ENCODE measurements around the gene IL20RA. TPM values are rescaled to one million over a fixed set of nuclear protein-coding genes. Genes with fewer than 3 reads are reported as not detected.

IL20RA gene
- total and polyA plus RNA-seq, 2 donors (not counting 3 experiments of a cell fraction or from before 2014, with no cell fraction given): not detected

- no TSS peak for BruUV-seq (replicated peaks)
- POLR2A ChIA-PET: interaction anchor here (0.7 kb wide), 1 partner anchor 53 kb away, joined by 10 read pairs; no protein-coding TSS in a partner anchor
- Histone ChIP-seq H4K20me1 (replicated peaks; ENCODE audit: control insufficient read depth, extremely low read depth, insufficient read depth, low read length) (no peaks in the 10 kb centered on the region), H3K4me2 (ENCODE audit: insufficient read depth, low read length) (no peak overlapping the region), H3K27ac (ENCODE audit: insufficient read depth, low read depth, low read length) (no peak overlapping the region), H3K9me3 (replicated peaks; ENCODE audit: control insufficient read depth, insufficient read depth, low read length) (no peaks in the 10 kb centered on the region), H3K9ac (replicated peaks; ENCODE audit: extremely low read depth, insufficient read depth, low read length) (no peak overlapping the region), H3K27me3 (ENCODE audit: control insufficient read depth in 2 of 2, insufficient read depth in 2 of 2, low read length in 2 of 2) (peaks cover 1 to 7% of the 10 kb centered on the region in 2 experiments), H2AFZ (ENCODE audit: low read depth, low read length) (no peak overlapping the region), H3K4me3 (replicated peaks in 1 of 3; ENCODE audit: insufficient read depth in 1 of 3, low read depth in 1 of 3, low read length in 3 of 3) (no peak overlapping the region), H3K36me3 (ENCODE audit: control insufficient read depth in 2 of 2, extremely low read depth in 1 of 2, insufficient read depth in 2 of 2, low read length in 2 of 2) (no peaks in the 10 kb centered on the region), H3K4me1 (ENCODE audit: control insufficient read depth, extremely low read depth, insufficient read depth, low read length) (no peaks in the 10 kb centered on the region), H3K9me1 (replicated peaks; ENCODE audit: control insufficient read depth, extremely low read depth, insufficient read depth, low read length) (no peaks in the 10 kb centered on the region), H3K79me2 (ENCODE audit: control insufficient read depth, insufficient read depth, low read length) (no peaks in the 10 kb centered on the region)
- no peak for TF ChIP-seq JUN (IDR thresholded peaks at IDR 0.05; ENCODE audit: borderline replicate concordance, insufficient read depth, insufficient read length, low read depth)
- TF ChIP-seq EZH2 (IDR thresholded peaks at IDR 0.05; ENCODE audit: borderline replicate concordance, low read depth, low read length, severe bottlenecking): no peak
- DNase-seq (ENCODE audit: low read depth, low spot score): no peak
- CTCF ChIA-PET: no interaction called here
- FAIRE-seq: no peak
- dilution Hi-C loops (cut with MboI; ENCODE audit: extremely low pct_ligation_motif_present, low sequenced_read_pairs) (no loop called here), intact Hi-C loops (cut with micrococcal nuclease) (no loop called here)
Measured at GRCh38 chr6:136982928-136983327, 61.8 kb downstream of the IL20RA start.

- no peak for FAIRE-seq
- ChIA-PET POLR2A (no interaction called here), CTCF (no interaction called here)
Measured at GRCh38 chr6:136980070-136980469, 64.7 kb downstream of the IL20RA start.

More at GRCh38 chr6:136980070-136980469, 64.7 kb downstream of the IL20RA start:
- dilution Hi-C loops (cut with MboI; ENCODE audit: extremely low pct_ligation_motif_present, low sequenced_read_pairs) (no loop called here), intact Hi-C loops (cut with micrococcal nuclease) (no loop called here)
- Histone ChIP-seq H3K36me3 (ENCODE audit: control insufficient read depth in 2 of 2, extremely low read depth in 1 of 2, insufficient read depth in 2 of 2, low read length in 2 of 2) (no peaks in the 10 kb centered on the region), H3K9me3 (replicated peaks; ENCODE audit: control insufficient read depth, insufficient read depth, low read length) (no peaks in the 10 kb centered on the region), H3K27ac (ENCODE audit: insufficient read depth, low read depth, low read length) (no peak overlapping the region), H3K79me2 (ENCODE audit: control insufficient read depth, insufficient read depth, low read length) (no peaks in the 10 kb centered on the region), H3K9ac (replicated peaks; ENCODE audit: extremely low read depth, insufficient read depth, low read length) (no peak overlapping the region), H3K9me1 (replicated peaks; ENCODE audit: control insufficient read depth, extremely low read depth, insufficient read depth, low read length) (no peaks in the 10 kb centered on the region), H3K4me1 (ENCODE audit: control insufficient read depth, extremely low read depth, insufficient read depth, low read length) (no peaks in the 10 kb centered on the region), H3K4me3 (replicated peaks in 1 of 3; ENCODE audit: insufficient read depth in 1 of 3, low read depth in 1 of 3, low read length in 3 of 3) (no peak overlapping the region), H2AFZ (ENCODE audit: low read depth, low read length) (no peak overlapping the region), H3K4me2 (ENCODE audit: insufficient read depth, low read length) (no peak overlapping the region), H4K20me1 (replicated peaks; ENCODE audit: control insufficient read depth, extremely low read depth, insufficient read depth, low read length) (no peaks in the 10 kb centered on the region), H3K27me3 (ENCODE audit: control insufficient read depth in 2 of 2, insufficient read depth in 2 of 2, low read length in 2 of 2) (peaks cover 0 to 2% of the 10 kb centered on the region in 2 experiments)
- BruUV-seq (replicated peaks): no TSS peak
- TF ChIP-seq MYC (IDR thresholded peaks at IDR 0.05; ENCODE audit: low read depth, low read length): no peak
- no peak for TF ChIP-seq CTCF (IDR thresholded peaks at IDR 0.05; ENCODE audit: extremely low read depth in 1 of 2, insufficient read depth in 1 of 2, low read depth in 1 of 2, low read length in 2 of 2)
- no peak for TF ChIP-seq GATA2 (IDR thresholded peaks at IDR 0.05; ENCODE audit: insufficient read depth, insufficient read length, low read depth, low read length)
- no peak for TF ChIP-seq MAX (IDR thresholded peaks at IDR 0.05; ENCODE audit: insufficient read depth, insufficient read length)
- no peak for TF ChIP-seq POLR2A (IDR thresholded peaks at IDR 0.05; ENCODE audit: low read depth, low read length)
- no peak for TF ChIP-seq EZH2 (IDR thresholded peaks at IDR 0.05; ENCODE audit: borderline replicate concordance, low read depth, low read length, severe bottlenecking)
- no peak for TF ChIP-seq JUN (IDR thresholded peaks at IDR 0.05; ENCODE audit: borderline replicate concordance, insufficient read depth, insufficient read length, low read depth)
- no peak for DNase-seq (ENCODE audit: low read depth, low spot score)

Data from endothelial cell of umbilical vein (primary cell).